NB4 (cell line): ENCODE results near the gene HNMT.

ENCODE experiments used
- MAX ChIP-seq: IDR thresholded peaks from 2 replicates; pipeline ENCODE4 v1.6.1; 2011; ENCODE audit warnings: low read depth, low read length
- MYC ChIP-seq: IDR thresholded peaks from 2 replicates; pipeline ENCODE4 v1.6.1; 2011; ENCODE audit warnings: low read depth, low read length
- POLR2A ChIP-seq: IDR thresholded peaks from 2 replicates; pipeline ENCODE4 v1.6.1; 2011; ENCODE audit warnings: mild to moderate bottlenecking; ENCODE audit not compliant: insufficient read length; ENCODE audit errors: extremely low read depth
- TF ChIP-seq, protein P1 (sequence below): IDR thresholded peaks from one replicate; pipeline ENCODE4 v1.5.1; 2012; ENCODE audit warnings: low read depth, low read length

GRCh38 chr2:138034536-138034935, 70.3 kb downstream of the HNMT start:
- TF ChIP-seq, protein P1, sequence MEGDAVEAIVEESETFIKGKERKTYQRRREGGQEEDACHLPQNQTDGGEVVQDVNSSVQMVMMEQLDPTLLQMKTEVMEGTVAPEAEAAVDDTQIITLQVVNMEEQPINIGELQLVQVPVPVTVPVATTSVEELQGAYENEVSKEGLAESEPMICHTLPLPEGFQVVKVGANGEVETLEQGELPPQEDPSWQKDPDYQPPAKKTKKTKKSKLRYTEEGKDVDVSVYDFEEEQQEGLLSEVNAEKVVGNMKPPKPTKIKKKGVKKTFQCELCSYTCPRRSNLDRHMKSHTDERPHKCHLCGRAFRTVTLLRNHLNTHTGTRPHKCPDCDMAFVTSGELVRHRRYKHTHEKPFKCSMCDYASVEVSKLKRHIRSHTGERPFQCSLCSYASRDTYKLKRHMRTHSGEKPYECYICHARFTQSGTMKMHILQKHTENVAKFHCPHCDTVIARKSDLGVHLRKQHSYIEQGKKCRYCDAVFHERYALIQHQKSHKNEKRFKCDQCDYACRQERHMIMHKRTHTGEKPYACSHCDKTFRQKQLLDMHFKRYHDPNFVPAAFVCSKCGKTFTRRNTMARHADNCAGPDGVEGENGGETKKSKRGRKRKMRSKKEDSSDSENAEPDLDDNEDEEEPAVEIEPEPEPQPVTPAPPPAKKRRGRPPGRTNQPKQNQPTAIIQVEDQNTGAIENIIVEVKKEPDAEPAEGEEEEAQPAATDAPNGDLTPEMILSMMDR, result no peak
- TF ChIP-seq MAX (no peak), POLR2A (no peak), MYC (no peak)
